ENCODE measurements around the gene ENPEP.

ENPEP gene

GRCh38 chr4:110527156-110527555 lies 51.2 kb downstream of the ENPEP start:
- H3K27ac ChIP-seq: no peak overlapping the region
- TF ChIP-seq ZFX (IDR thresholded peaks at IDR 0.05) (no peak), CTCF (conservative IDR thresholded peaks at IDR 0.05) (no peak)

- TF ChIP-seq CTCF (conservative IDR thresholded peaks at IDR 0.05): no peak
- TF ChIP-seq ZFX (IDR thresholded peaks at IDR 0.05): no peak
- no peak overlapping the region for H3K27ac ChIP-seq
Measured at GRCh38 chr4:110532901-110533589, 57.1 kb downstream of the ENPEP start.

- TF ChIP-seq ZFX (IDR thresholded peaks at IDR 0.05): no peak
- TF ChIP-seq CTCF (conservative IDR thresholded peaks at IDR 0.05): no peak
- no peak overlapping the region for H3K27ac ChIP-seq
Measured at GRCh38 chr4:110533590-110533910, 57.6 kb downstream of the ENPEP start.

GRCh38 chr4:110533940-110534339 lies 58.0 kb downstream of the ENPEP start:
- H3K27ac ChIP-seq: no peak overlapping the region
- no peak for TF ChIP-seq CTCF (conservative IDR thresholded peaks at IDR 0.05)
- TF ChIP-seq ZFX (IDR thresholded peaks at IDR 0.05): no peak

- H3K27ac ChIP-seq: no peak overlapping the region
- TF ChIP-seq ZFX (IDR thresholded peaks at IDR 0.05) (no peak), CTCF (conservative IDR thresholded peaks at IDR 0.05) (no peak)
Measured at GRCh38 chr4:110540581-110540980, 64.6 kb downstream of the ENPEP start.

GRCh38 chr4:110540982-110541451 lies 65.1 kb downstream of the ENPEP start:
- H3K27ac ChIP-seq: no peak overlapping the region
- TF ChIP-seq CTCF (conservative IDR thresholded peaks at IDR 0.05) (no peak), ZFX (IDR thresholded peaks at IDR 0.05) (no peak)

- TF ChIP-seq CTCF (conservative IDR thresholded peaks at IDR 0.05) (no peak), ZFX (IDR thresholded peaks at IDR 0.05) (no peak)
- no peak overlapping the region for H3K27ac ChIP-seq
Measured at GRCh38 chr4:110543577-110543976, 67.6 kb downstream of the ENPEP start.

Measured in C4-2B (cell line).